Iris pigment epithelial cell (primary cell): ENCODE measurements around the gene REXO1.

Experiments used
- DNase-seq: peaks from one replicate; pipeline ENCODE4 v3.0.0-alpha.2; 2011; ENCODE audit warnings: low read depth

The REXO1 gene

GRCh38 chr19:1766800-1767352 lies 81.4 kb downstream of the REXO1 start:
- DNase-seq = no peak

- no peak for DNase-seq
Observed at GRCh38 chr19:1765904-1766799, 82.1 kb downstream of the REXO1 start.
